Putamen (tissue), 1 donor: ENCODE data around the gene GH2.
A peak's percentile ranks its signal among the peaks of the same experiment; 100 is the strongest.

Experiments
- DNase-seq: peaks from one replicate; pipeline ENCODE4 v3.0.0-alpha.2; 2016; ENCODE audit warnings: low spot score

The GH2 gene

DNA sequence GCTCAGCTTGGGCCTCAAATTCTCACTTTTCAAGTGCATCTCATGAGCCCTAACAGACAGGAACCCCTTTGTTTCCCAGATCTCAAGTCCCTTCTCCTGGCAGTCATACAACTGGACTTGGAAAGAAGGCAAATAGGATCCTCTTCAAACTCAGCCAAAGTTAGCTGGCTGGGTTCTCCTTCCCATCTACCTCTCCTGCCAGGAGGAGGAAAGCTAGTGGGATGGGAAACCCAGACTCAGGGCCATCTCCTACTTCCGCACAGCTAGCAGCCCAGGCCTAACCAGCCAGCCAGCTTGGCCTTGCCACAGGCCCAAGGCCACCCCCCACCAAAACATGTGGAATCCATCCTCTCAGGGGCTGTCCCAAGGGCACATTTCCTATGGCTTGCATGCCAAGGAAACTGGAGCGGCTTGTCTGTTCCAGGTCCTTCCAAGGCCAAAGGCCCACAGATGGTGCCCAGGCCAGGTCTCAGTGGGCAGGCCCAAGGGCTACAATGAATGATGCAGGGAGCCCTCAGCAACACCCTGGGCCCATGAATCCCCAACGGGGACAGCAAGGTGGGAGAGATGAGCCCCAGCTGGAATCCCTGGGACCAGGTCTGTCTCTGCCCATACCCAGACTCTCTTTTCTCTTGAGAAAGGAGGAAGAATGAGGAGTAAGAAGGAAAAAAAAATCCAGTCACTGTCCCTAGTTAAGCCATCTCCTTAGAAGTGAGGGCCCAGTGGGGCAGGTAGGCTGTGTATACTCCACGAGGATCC is 41.0 kb downstream of the GH2 start:
- DNase-seq: no peak

GRCh38 chr17:63838631-63839171 is 43.0 kb downstream of the GH2 start:
- DNase-seq: peak; percentile 85

DNA sequence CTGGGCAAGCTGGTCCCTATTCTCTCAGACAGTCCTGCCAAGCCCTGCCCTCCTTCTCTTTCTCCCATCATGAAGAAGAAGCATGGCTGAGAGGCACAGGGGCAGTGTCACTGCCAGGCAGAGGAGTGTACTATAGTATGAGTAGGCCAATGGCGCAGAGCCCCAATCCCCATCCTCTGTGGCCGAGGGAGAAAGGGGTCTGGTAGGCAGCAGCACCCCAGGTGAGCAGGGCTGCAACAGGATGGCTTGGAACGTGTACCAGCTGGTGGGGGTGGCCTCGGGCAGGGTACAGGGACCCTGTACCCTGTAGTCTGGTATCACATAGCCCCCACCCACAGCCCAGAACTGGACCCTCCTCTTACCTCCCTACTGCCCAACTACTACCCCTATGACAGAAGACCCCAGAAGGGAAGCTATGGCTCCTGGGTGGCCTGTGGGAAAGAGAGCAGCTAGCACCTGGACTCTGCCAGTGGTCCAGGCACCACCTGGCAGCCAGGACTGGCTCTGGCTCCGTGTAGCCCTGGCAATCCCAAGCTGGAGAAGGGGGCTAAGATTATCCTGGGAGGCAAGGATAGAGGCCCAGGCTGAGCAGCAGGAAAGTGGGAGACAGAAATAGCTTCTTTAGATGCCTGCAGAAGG is 43.7 kb downstream of the GH2 start:
- no peak for DNase-seq

- no peak for DNase-seq
Observed at GRCh38 chr17:63837480-63837879, 44.3 kb downstream of the GH2 start.

- no peak for DNase-seq
Observed at GRCh38 chr17:63836811-63837210, 44.9 kb downstream of the GH2 start.

DNA sequence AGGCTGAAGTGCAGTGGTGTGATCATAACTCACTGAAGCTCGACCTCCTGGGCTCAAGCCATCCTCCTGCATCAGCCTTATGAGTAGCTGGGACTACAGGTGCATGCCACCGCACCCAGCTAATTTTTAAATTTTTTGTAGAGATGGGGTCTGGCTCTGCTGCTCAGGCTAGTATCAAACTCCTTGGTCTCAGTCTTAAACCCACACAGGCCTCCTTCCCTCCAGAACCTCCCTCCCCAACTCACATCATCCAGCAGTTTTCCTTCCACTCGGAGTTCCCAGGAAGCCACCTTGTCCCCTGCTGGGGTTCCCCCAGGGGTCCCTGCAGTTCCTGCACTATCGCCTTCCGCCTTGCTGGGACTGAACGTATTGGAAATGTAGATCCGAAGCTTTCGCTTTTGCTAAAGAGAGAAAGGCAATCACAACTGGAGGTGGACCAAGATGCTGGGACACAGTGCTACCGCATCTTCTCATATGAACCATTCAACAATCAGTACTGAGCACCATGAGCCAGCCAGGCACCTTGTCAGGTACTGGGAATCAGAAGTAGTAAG is 46.5 kb downstream of the GH2 start:
- no peak for DNase-seq

DNA sequence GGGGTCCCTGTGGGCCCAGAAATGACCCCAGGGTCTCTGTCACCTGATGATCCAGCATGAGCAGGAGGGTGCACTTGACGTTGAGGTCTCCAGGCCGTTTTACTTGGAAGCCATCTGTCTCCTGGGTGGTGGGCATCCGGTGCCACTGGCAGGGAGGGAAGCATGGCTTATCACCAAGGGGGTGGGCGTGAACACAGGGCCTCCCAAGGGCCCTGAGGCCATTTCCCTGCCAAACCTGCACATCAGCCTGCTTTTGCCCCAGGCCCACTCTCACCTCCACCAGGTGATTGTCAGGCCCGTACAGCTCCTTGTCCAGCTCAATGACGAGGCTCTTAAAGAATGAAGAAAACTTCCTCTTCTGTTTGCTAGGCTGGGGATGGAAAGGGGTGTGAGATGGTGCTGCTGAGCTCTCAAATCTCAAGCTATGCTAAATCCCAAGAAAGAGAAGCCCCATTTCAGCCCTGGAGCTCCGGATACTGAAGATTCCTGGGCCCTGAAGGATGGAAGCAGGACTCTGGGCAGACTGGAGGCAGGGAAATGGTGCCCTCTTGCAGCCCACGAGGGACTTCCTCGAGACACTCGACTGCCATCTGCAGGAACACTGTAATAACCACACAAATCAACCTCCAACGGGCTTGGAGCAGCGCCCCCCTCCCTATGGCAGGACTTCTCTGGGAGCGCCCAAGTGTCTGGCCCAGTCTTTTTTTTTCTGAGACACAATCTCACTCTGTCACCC is 47.1 kb downstream of the GH2 start:
- DNase-seq: peak; percentile 68

DNA sequence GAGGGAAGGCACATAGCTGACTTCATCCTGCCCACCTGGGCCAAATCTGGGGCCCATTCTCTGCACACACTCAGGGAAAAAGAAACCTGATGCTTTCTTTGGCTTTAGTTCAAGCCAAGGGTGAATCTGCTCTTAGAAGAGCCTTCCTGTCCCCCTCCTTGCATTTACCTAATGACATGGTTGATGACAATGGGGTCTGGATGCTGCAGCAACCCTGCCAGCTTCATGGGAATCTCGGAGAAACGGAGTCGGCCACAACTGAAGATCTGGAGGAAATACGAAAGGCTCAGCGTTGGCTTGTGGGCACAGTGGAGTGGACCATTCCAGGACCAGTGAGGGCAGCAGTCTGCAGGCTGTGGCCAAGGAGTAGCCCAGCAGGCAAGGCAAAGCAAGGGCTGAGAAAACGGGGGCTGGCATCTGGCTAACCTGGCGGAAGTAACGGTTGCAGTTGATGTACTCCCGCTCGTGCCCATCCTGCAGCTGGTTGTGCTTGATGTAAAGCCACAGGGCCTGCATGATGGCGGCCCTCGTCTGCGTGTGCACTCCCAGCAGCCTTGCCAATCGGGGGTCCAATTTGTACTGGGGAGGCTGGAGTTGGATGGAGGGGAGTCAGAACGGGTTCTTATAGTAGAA is 47.9 kb downstream of the GH2 start:
- DNase-seq: no peak

- DNase-seq: no peak
Observed at GRCh38 chr17:63833026-63833740, 48.6 kb downstream of the GH2 start.

GRCh38 chr17:63832455-63832854 is 49.3 kb downstream of the GH2 start:
- no peak for DNase-seq

- no peak for DNase-seq
Observed at GRCh38 chr17:63832014-63832413, 49.7 kb downstream of the GH2 start.

DNA sequence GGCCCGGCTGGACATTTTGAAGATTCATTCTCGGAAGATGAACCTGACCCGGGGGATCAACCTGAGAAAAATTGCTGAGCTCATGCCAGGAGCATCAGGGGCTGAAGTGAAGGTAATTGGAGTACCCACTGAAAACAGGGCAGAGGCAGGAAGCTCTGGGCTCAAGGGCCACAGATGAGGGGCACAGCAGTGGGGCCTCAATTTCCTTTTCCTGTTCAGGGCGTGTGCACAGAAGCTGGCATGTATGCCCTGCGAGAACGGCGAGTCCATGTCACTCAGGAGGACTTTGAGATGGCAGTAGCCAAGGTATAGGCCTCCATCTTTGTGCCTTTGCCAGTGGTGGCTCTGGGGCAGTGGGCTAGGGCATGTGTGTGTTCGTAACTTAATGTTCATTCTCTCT is 50.2 kb downstream of the GH2 start:
- DNase-seq: no peak

- DNase-seq: no peak
Observed at GRCh38 chr17:63830904-63831491, 50.7 kb downstream of the GH2 start.

DNA sequence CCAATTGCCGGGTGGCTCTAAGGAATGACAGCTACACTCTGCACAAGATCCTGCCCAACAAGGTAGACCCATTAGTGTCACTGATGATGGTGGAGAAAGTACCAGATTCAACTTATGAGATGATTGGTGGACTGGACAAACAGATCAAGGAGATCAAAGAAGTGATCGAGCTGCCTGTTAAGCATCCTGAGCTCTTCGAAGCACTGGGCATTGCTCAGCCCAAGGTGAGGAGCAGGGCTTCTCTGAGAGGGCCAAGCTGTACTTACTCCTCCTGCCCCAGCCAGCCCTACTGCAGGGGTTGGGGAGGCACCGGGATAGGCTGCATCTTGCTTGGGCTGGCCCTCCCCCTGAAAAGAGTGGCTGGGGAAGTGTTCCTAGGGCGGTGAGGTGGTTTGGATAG is 51.5 kb downstream of the GH2 start:
- no peak for DNase-seq
